Lung (tissue), 12 donors: Measurements from ENCODE around the gene LMNTD2. TPM values are rescaled to one million over a fixed set of nuclear protein-coding genes. Genes with fewer than 3 reads are reported as not detected.

Source experiments
- ATAC-seq: fragments of 200-7000 bp; cut with Tn5 transposase; one replicate; pipeline ENCODE4 v1.9.1; 2020; ENCODE audit warnings: moderate number of reproducible peaks; ENCODE audit not compliant: insufficient read depth, low FRiP score
- DNase-seq, 3 donors: peaks; one replicate each; pipeline ENCODE4 v3.0.0-alpha.2; 2013 to 2017
- H3K27ac ChIP-seq, 2 donors: one replicate each; pipeline ENCODE4 v1.5.1; 2013; ENCODE audit warnings: mild to moderate bottlenecking in 2 of 2, moderate library complexity in 2 of 2, control low read depth in 1 of 2, inconsistent platforms in 1 of 2, low read depth in 1 of 2, low read length in 1 of 2
- H3K27me3 ChIP-seq, 3 donors: one replicate each; pipeline ENCODE4 v1.5.1; 2013; ENCODE audit warnings: low read length in 2 of 3; ENCODE audit not compliant: control insufficient read depth in 3 of 3, insufficient read depth in 3 of 3
- H3K36me3 ChIP-seq, 4 donors: one replicate each; pipeline ENCODE4 v1.5.1; 2013; ENCODE audit warnings: low read length in 4 of 4, mild to moderate bottlenecking in 1 of 4, moderate library complexity in 1 of 4; ENCODE audit not compliant: control insufficient read depth in 4 of 4, insufficient read depth in 4 of 4
- H3K4me1 ChIP-seq, 5 donors: one replicate each; pipeline ENCODE4 v1.5.1; 2013; ENCODE audit warnings: low read length in 5 of 5, mild to moderate bottlenecking in 2 of 5, moderate library complexity in 1 of 5; ENCODE audit not compliant: control insufficient read depth in 5 of 5, insufficient read depth in 5 of 5
- H3K4me3 ChIP-seq: one replicate; pipeline ENCODE4 v1.5.1; 2013; ENCODE audit warnings: mild to moderate bottlenecking, control low read depth, moderate library complexity
- H3K9ac ChIP-seq, 2 donors: one replicate each; pipeline ENCODE4 v1.5.1; 2013; ENCODE audit warnings: low read length in 2 of 2, control low read depth in 1 of 2; ENCODE audit not compliant: insufficient read depth in 1 of 2
- H3K9me3 ChIP-seq, 4 donors: one replicate each; pipeline ENCODE4 v1.5.1; 2013; ENCODE audit warnings: low read length in 3 of 4, mild to moderate bottlenecking in 1 of 4, moderate library complexity in 1 of 4; ENCODE audit not compliant: control insufficient read depth in 4 of 4, insufficient read depth in 3 of 4
- CTCF ChIP-seq: IDR thresholded peaks from 2 replicates; pipeline ENCODE4 v1.5.1; 2012; ENCODE audit warnings: mild to moderate bottlenecking; ENCODE audit errors: control extremely low read depth, extremely low read depth
- WGBS, 2 donors: extraction: QIAGEN DNeasy Blood & Tissue Kit; methylation state at CpG; one replicate each; pipeline ENCODE4 v1.1.7; 2013; 5-methylcytosine and 5-hydroxymethylcytosine counted together
- polyA plus RNA-seq, 2 donors: library from polyadenylated mRNA; stranded (reverse); fragments of 200-250 nt; gene quantifications; one replicate each; pipeline ENCODE4 v1.2.1, GENCODE V29; 2013
- total RNA-seq, 2 donors: library from RNA; depleted of rRNA in 1 of 2; stranded (reverse); fragments of >200 nt in 1 of 2; gene quantifications; one replicate each; pipeline ENCODE4 v1.2.1, GENCODE V29; 2014 to 2021
- donor health status: control.
- donor health status: control.
- donor health status: Bipolar disorder and iron deficiency.
- donor health status: healthy.
- donor health status: DM: yes; HTN: yes; CAD: no.

The LMNTD2 gene
- total and polyA plus RNA-seq, 4 donors: 2.3 to 9.7 (median 3.8) TPM

GRCh38 chr11:571802-572185 lies 11.3 kb upstream of the LMNTD2 start:
- H3K27me3 ChIP-seq: peaks cover 0 to 5% (median 0%) of the 10 kb centered on the region in 3 donors
- ATAC-seq: no peak
- no peak for DNase-seq

GRCh38 chr11:569158-569885 lies 8.8 kb upstream of the LMNTD2 start:
- Histone ChIP-seq H3K27ac (peak overlapping the region; percentile 74 to 95), H3K4me3 (peak overlapping the region; percentile 43), H3K4me1 (peaks cover 0 to 20% (median 10%) of the 10 kb centered on the region in 5 donors), H3K9ac (peak overlapping the region in 1 of 2 donors; percentile 11), H3K9me3 (no peaks in the 10 kb centered on the region), H3K36me3 (no peaks in the 10 kb centered on the region), H3K27me3 (no peaks in the 10 kb centered on the region)
- no peak for TF ChIP-seq CTCF
- WGBS, 2 donors: 37 to 43% methylated on average over 36 of the region's 36 CpGs
- no peak for DNase-seq
- ATAC-seq: no peak

More at GRCh38 chr11:571802-572185, 11.3 kb upstream of the LMNTD2 start:
- Histone ChIP-seq H3K9me3 (no peaks in the 10 kb centered on the region), H3K36me3 (no peaks in the 10 kb centered on the region), H3K4me3 (no peak overlapping the region), H3K9ac (no peak overlapping the region), H3K27ac (no peak overlapping the region), H3K4me1 (peaks cover 0 to 29% (median 14%) of the 10 kb centered on the region in 5 donors)
- TF ChIP-seq CTCF: no peak
- WGBS, 2 donors: 73 to 79% methylated on average over 8 of the region's 8 CpGs

GRCh38 chr11:568306-569157 lies 8.0 kb upstream of the LMNTD2 start:
- no peaks in the 10 kb centered on the region for H3K27me3 ChIP-seq
- peak overlapping the region; percentile 43 for H3K4me3 ChIP-seq
- WGBS, 2 donors: 1% methylated on average over 58 to 123 of the region's 123 CpGs
- no peak for TF ChIP-seq CTCF
- peak overlapping the region; percentile 74 to 95 for H3K27ac ChIP-seq
- peak; percentile 93 for ATAC-seq
- no peaks in the 10 kb centered on the region for H3K9me3 ChIP-seq
- H3K36me3 ChIP-seq: peaks cover 0 to 5% (median 0%) of the 10 kb centered on the region in 4 donors
- peak overlapping the region in 1 of 2 donors; percentile 11 for H3K9ac ChIP-seq
- peak; percentile 93 to 96 (median 96) for DNase-seq
- peaks cover 0 to 23% (median 10%) of the 10 kb centered on the region in 5 donors for H3K4me1 ChIP-seq
